WTC11 (cell line): ENCODE measurements around the gene DNAJB8. TPM values are rescaled to one million over a fixed set of nuclear protein-coding genes. Genes with fewer than 3 reads are reported as not detected.

Source experiments
- ATAC-seq: fragments of 200-7000 bp; cut with Tn5 transposase; 2 replicates; pipeline ENCODE4 v1.10.0; 2021; ENCODE audit warnings: mild to moderate bottlenecking, moderate library complexity
- CTCF ChIA-PET: fragments of 300-600 bp; sonication (Branson Sonifier 250); formaldehyde crosslinking; loops from one replicate; lab custom pipeline; 2021; ENCODE audit warnings: antibody characterized with exemption; lab: Charles Lee
- POLR2A ChIA-PET: fragments of 350-600 bp; sonication (Branson Sonifier 250); formaldehyde crosslinking; loops from one replicate; lab custom pipeline; 2021; ENCODE audit warnings: antibody characterized with exemption; lab: Charles Lee
- DNase-seq: peaks from one replicate; pipeline ENCODE4 v3.0.0; 2021; ENCODE audit warnings: low spot score
- H3K27ac Mint-ChIP-seq: 2 replicates; pipeline ENCODE4 v1.8.0; 2021; ENCODE audit warnings: mixed read lengths
- H3K27me3 Mint-ChIP-seq: 2 replicates; pipeline ENCODE4 v1.8.0; 2021; ENCODE audit warnings: low read depth, mild to moderate bottlenecking, moderate library complexity, mixed read lengths
- H3K36me3 Mint-ChIP-seq: 2 replicates; pipeline ENCODE4 v1.8.0; 2021; ENCODE audit warnings: mixed read lengths
- H3K4me1 Mint-ChIP-seq: 2 replicates; pipeline ENCODE4 v1.8.0; 2022; ENCODE audit warnings: mixed read lengths
- H3K4me3 Mint-ChIP-seq: 2 replicates; pipeline ENCODE4 v1.8.0; 2021; ENCODE audit warnings: mild to moderate bottlenecking, moderate library complexity, mixed read lengths
- H3K9me3 Mint-ChIP-seq: 2 replicates; pipeline ENCODE4 v1.8.0; 2021; ENCODE audit warnings: mixed read lengths
- ATF1 ChIP-seq: sonication (generic); formaldehyde crosslinking; IDR thresholded peaks from 2 replicates; pipeline ENCODE4 v1.8.1; 2023; ENCODE audit warnings: mild to moderate bottlenecking, moderate library complexity, missing genetic modification reagents
- EMX1 ChIP-seq: fragments of 250-450 bp; sonication (Bioruptor Pico); IDR thresholded peaks from 2 replicates; pipeline ENCODE4 v1.8.0; 2021; ENCODE audit warnings: mild to moderate bottlenecking
- FOXJ3 ChIP-seq: sonication (generic); formaldehyde crosslinking; IDR thresholded peaks from 2 replicates; pipeline ENCODE4 v1.9.0; 2021; ENCODE audit warnings: missing genetic modification reagents, mild to moderate bottlenecking, borderline replicate concordance
- FOXP1 ChIP-seq: sonication (generic); formaldehyde crosslinking; IDR thresholded peaks from 2 replicates; pipeline ENCODE4 v1.8.0; 2022; ENCODE audit warnings: missing genetic modification reagents, mild to moderate bottlenecking, moderate library complexity, borderline replicate concordance
- JAZF1 ChIP-seq: fragments of 250-450 bp; sonication (Bioruptor Pico); IDR thresholded peaks from 2 replicates; pipeline ENCODE4 v1.9.0; 2021; ENCODE audit warnings: moderate library complexity, mild to moderate bottlenecking, inconsistent platforms
- PRRX2 ChIP-seq: fragments of 250-450 bp; sonication (Bioruptor Pico); IDR thresholded peaks from 2 replicates; pipeline ENCODE4 v1.8.0; 2021; ENCODE audit warnings: mild to moderate bottlenecking
- RELA ChIP-seq: sonication (generic); formaldehyde crosslinking; IDR thresholded peaks from 2 replicates; pipeline ENCODE4 v1.8.1; 2022; ENCODE audit warnings: missing genetic modification reagents, mild to moderate bottlenecking, borderline replicate concordance
- SMAD3 ChIP-seq: sonication (generic); formaldehyde crosslinking; IDR thresholded peaks from 2 replicates; pipeline ENCODE4 v1.8.0; 2022; ENCODE audit warnings: missing genetic modification reagents, mild to moderate bottlenecking, borderline replicate concordance
- ZNF121 ChIP-seq: sonication (generic); formaldehyde crosslinking; IDR thresholded peaks from 2 replicates; pipeline ENCODE4 v1.8.0; 2023; ENCODE audit warnings: missing genetic modification reagents
- ZNF219 ChIP-seq: sonication (generic); formaldehyde crosslinking; IDR thresholded peaks from 2 replicates; pipeline ENCODE4 v1.8.0; 2023; ENCODE audit warnings: missing genetic modification reagents, mild to moderate bottlenecking, borderline replicate concordance
- ZNF416 ChIP-seq: fragments of 250-450 bp; sonication (Bioruptor Pico); IDR thresholded peaks from 2 replicates; pipeline ENCODE4 v1.9.0; 2021; ENCODE audit warnings: mild to moderate bottlenecking, inconsistent platforms
- total RNA-seq: library from RNA; stranded (reverse); gene quantifications from 3 replicates; pipeline ENCODE4 v1.2.3, GENCODE V29; 2021
- TF ChIP-seq, protein P1 (sequence below): sonication (generic); formaldehyde crosslinking; conservative IDR thresholded peaks from 2 replicates; pipeline ENCODE4 v1.8.1; 2022; ENCODE audit warnings: mild to moderate bottlenecking, missing genetic modification reagents
- TF ChIP-seq, protein P2 (sequence below): fragments of 250-450 bp; sonication (Bioruptor Pico); IDR thresholded peaks from 2 replicates; pipeline ENCODE4 v2.1.2; 2022; ENCODE audit warnings: mild to moderate bottlenecking, moderate library complexity
- TF ChIP-seq, protein P3 (sequence below): sonication (generic); formaldehyde crosslinking; IDR thresholded peaks from 2 replicates; pipeline ENCODE4 v1.8.1; 2023; ENCODE audit warnings: mild to moderate bottlenecking, missing genetic modification reagents, moderate library complexity
- TF ChIP-seq, protein P4 (sequence below): sonication (generic); formaldehyde crosslinking; IDR thresholded peaks from 2 replicates; pipeline ENCODE4 v1.8.0; 2022; ENCODE audit warnings: mild to moderate bottlenecking, missing genetic modification reagents
- TF ChIP-seq, protein P5 (sequence below): sonication (generic); formaldehyde crosslinking; IDR thresholded peaks from 2 replicates; pipeline ENCODE4 v1.8.1; 2023; ENCODE audit warnings: mild to moderate bottlenecking, missing genetic modification reagents
- TF ChIP-seq, protein P6 (sequence below): sonication (generic); formaldehyde crosslinking; IDR thresholded peaks from 2 replicates; pipeline ENCODE4 v1.8.0; 2023; ENCODE audit warnings: missing genetic modification reagents
- TF ChIP-seq, protein P7 (sequence below): fragments of 200-600 bp; IDR thresholded peaks from 2 replicates; pipeline ENCODE4 v1.8.0; 2022; ENCODE audit warnings: antibody characterized with exemption
- TF ChIP-seq, protein P8 (sequence below): sonication (generic); formaldehyde crosslinking; IDR thresholded peaks from 2 replicates; pipeline ENCODE4 v1.8.1; 2023; ENCODE audit warnings: mild to moderate bottlenecking, moderate library complexity, missing genetic modification reagents

Gene DNAJB8
- total RNA-seq, 1 experiment from 2014 or later: not detected

DNA sequence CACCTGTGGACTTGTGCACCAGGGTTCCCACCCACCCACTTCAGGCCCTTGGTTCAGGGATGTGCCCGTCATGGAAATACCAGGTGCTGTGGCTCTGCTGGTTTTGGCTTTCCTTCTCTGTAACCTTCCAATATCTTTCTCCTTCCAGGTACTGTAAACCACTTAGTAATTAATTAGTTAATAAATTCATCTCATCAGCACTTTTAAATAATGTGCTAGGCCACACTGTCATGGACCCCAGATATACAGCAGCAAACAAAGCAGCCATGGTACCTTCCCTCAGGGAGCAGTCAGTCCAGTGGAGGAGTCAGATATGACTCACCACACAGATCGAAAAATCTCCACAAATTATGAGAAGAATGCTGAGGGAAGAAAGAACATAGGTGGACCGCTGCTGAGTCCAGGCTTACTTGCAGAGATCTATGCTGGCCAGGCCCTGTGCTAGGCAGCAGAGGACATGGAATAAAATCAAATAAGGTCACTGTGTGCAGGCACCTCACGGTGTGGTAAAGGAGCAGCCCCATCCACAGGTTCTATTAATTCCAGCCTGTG lies 33.1 kb upstream of the DNAJB8 start:
- H3K4me1 Mint-ChIP-seq: peaks cover 13% of the 10 kb centered on the region
- ChIA-PET CTCF (interaction anchor here (0.8 to 1.5 kb wide), 3 partner anchors 74 to 108 kb away, joined by 3 to 8 read pairs (median 5); no protein-coding TSS in a partner anchor), POLR2A (no interaction called here)
- no peak overlapping the region for H3K4me3 Mint-ChIP-seq
- peaks cover 66% of the 10 kb centered on the region for H3K27me3 Mint-ChIP-seq
- H3K36me3 Mint-ChIP-seq: no peaks in the 10 kb centered on the region
- ATAC-seq (no peak), DNase-seq (no peak)
- TF ChIP-seq JAZF1 (CRISPR knock-in tag): no peak
- no peak for TF ChIP-seq PRRX2 (CRISPR knock-in tag)
- TF ChIP-seq ZNF121 (CRISPR knock-in tag): no peak
- TF ChIP-seq, all 79 proteins: peak for 0
- no peaks in the 10 kb centered on the region for H3K9me3 Mint-ChIP-seq
- H3K27ac Mint-ChIP-seq: no peak overlapping the region

DNA sequence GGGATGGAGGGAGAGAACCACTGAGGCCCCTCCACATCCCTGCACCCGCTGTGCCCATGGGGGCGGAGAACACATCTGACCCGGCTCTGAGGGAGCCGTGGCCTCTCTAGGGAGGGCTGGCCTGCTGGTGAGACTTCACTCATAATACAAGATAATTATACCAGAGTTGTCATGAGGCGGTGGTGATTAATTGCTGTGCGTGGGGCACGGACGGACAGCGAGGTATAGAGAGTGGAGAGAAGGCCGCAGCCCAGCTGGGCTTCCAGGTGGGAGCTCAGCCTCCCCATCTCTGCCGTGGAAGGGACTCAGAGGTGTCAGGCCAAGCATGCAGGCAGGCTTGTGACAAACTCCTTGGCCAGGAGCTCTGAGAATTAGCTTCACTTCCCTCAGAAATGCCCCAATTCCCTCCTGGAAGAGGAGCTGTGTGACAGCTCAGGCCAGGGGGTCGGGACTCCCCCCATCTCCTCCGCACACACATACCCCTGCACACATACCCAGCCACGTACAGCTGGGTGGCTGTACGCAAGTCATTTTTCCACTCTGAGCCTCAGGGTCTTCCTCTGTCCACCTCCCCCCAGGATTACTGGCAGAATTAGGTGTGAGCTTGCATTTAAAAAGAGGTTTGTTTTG lies 32.3 kb upstream of the DNAJB8 start:
- TF ChIP-seq ZNF121 (CRISPR knock-in tag) (no peak), ZNF219 (CRISPR knock-in tag) (no peak), EMX1 (no peak), ZNF416 (CRISPR knock-in tag) (no peak), ATF1 (no peak), FOXJ3 (CRISPR knock-in tag) (no peak), FOXP1 (no peak), RELA (CRISPR knock-in tag) (no peak), SMAD3 (no peak)
- TF ChIP-seq, protein P1, sequence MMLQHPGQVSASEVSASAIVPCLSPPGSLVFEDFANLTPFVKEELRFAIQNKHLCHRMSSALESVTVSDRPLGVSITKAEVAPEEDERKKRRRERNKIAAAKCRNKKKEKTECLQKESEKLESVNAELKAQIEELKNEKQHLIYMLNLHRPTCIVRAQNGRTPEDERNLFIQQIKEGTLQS (CRISPR knock-in tag): no peak
- TF ChIP-seq, protein P2, sequence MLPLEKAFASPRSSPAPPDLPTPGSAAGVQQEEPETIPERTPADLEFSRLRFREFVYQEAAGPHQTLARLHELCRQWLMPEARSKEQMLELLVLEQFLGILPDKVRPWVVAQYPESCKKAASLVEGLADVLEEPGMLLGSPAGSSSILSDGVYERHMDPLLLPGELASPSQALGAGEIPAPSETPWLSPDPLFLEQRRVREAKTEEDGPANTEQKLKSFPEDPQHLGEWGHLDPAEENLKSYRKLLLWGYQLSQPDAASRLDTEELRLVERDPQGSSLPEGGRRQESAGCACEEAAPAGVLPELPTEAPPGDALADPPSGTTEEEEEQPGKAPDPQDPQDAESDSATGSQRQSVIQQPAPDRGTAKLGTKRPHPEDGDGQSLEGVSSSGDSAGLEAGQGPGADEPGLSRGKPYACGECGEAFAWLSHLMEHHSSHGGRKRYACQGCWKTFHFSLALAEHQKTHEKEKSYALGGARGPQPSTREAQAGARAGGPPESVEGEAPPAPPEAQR (CRISPR knock-in tag): no peak
- TF ChIP-seq, protein P3, sequence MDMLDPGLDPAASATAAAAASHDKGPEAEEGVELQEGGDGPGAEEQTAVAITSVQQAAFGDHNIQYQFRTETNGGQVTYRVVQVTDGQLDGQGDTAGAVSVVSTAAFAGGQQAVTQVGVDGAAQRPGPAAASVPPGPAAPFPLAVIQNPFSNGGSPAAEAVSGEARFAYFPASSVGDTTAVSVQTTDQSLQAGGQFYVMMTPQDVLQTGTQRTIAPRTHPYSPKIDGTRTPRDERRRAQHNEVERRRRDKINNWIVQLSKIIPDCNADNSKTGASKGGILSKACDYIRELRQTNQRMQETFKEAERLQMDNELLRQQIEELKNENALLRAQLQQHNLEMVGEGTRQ (CRISPR knock-in tag): no peak
- TF ChIP-seq, protein P4, sequence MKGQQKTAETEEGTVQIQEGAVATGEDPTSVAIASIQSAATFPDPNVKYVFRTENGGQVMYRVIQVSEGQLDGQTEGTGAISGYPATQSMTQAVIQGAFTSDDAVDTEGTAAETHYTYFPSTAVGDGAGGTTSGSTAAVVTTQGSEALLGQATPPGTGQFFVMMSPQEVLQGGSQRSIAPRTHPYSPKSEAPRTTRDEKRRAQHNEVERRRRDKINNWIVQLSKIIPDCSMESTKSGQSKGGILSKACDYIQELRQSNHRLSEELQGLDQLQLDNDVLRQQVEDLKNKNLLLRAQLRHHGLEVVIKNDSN (CRISPR knock-in tag): no peak
- TF ChIP-seq, protein P5, sequence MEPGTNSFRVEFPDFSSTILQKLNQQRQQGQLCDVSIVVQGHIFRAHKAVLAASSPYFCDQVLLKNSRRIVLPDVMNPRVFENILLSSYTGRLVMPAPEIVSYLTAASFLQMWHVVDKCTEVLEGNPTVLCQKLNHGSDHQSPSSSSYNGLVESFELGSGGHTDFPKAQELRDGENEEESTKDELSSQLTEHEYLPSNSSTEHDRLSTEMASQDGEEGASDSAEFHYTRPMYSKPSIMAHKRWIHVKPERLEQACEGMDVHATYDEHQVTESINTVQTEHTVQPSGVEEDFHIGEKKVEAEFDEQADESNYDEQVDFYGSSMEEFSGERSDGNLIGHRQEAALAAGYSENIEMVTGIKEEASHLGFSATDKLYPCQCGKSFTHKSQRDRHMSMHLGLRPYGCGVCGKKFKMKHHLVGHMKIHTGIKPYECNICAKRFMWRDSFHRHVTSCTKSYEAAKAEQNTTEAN (CRISPR knock-in tag): no peak
- TF ChIP-seq, protein P6, sequence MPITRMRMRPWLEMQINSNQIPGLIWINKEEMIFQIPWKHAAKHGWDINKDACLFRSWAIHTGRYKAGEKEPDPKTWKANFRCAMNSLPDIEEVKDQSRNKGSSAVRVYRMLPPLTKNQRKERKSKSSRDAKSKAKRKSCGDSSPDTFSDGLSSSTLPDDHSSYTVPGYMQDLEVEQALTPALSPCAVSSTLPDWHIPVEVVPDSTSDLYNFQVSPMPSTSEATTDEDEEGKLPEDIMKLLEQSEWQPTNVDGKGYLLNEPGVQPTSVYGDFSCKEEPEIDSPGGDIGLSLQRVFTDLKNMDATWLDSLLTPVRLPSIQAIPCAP: no peak
- TF ChIP-seq, protein P7, sequence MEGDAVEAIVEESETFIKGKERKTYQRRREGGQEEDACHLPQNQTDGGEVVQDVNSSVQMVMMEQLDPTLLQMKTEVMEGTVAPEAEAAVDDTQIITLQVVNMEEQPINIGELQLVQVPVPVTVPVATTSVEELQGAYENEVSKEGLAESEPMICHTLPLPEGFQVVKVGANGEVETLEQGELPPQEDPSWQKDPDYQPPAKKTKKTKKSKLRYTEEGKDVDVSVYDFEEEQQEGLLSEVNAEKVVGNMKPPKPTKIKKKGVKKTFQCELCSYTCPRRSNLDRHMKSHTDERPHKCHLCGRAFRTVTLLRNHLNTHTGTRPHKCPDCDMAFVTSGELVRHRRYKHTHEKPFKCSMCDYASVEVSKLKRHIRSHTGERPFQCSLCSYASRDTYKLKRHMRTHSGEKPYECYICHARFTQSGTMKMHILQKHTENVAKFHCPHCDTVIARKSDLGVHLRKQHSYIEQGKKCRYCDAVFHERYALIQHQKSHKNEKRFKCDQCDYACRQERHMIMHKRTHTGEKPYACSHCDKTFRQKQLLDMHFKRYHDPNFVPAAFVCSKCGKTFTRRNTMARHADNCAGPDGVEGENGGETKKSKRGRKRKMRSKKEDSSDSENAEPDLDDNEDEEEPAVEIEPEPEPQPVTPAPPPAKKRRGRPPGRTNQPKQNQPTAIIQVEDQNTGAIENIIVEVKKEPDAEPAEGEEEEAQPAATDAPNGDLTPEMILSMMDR: no peak
- TF ChIP-seq, protein P8, sequence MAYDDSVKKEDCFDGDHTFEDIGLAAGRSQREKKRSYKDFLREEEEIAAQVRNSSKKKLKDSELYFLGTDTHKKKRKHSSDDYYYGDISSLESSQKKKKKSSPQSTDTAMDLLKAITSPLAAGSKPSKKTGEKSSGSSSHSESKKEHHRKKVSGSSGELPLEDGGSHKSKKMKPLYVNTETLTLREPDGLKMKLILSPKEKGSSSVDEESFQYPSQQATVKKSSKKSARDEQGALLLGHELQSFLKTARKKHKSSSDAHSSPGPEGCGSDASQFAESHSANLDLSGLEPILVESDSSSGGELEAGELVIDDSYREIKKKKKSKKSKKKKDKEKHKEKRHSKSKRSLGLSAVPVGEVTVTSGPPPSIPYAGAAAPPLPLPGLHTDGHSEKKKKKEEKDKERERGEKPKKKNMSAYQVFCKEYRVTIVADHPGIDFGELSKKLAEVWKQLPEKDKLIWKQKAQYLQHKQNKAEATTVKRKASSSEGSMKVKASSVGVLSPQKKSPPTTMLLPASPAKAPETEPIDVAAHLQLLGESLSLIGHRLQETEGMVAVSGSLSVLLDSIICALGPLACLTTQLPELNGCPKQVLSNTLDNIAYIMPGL (CRISPR knock-in tag): no peak
- ChIA-PET CTCF (interaction anchor here (0.8 to 1.5 kb wide), 3 partner anchors 73 to 109 kb away, joined by 3 to 8 read pairs (median 5); no protein-coding TSS in a partner anchor), POLR2A (no interaction called here)
- Mint-ChIP-seq H3K4me1 (peaks cover 16% of the 10 kb centered on the region), H3K36me3 (no peaks in the 10 kb centered on the region), H3K9me3 (no peaks in the 10 kb centered on the region), H3K4me3 (peak overlapping the region; percentile 42), H3K27ac (no peak overlapping the region), H3K27me3 (peaks cover 74% of the 10 kb centered on the region)
- DNase-seq (no peak), ATAC-seq (no peak)
